ENCODE data around the gene SLC5A9. TPM values are rescaled to one million over a fixed set of nuclear protein-coding genes. Genes with fewer than 3 reads are reported as not detected.

SLC5A9 gene
- polyA plus RNA-seq, 2 of the 4 experiments (the other 2 are of a cell fraction) = 0.03 to 0.21 TPM

GRCh38 chr1:48217856-48218255 lies 4.7 kb upstream of the SLC5A9 start:
- POLR2A ChIA-PET = no interaction called here
- Histone ChIP-seq H3K9me3 (no peaks in the 10 kb centered on the region), H3K4me1 (no peaks in the 10 kb centered on the region), H3K4me2 (no peak overlapping the region), H3K27ac (no peak overlapping the region), H3K4me3 (no peak overlapping the region)
- TF ChIP-seq CEBPB (IDR thresholded peaks at IDR 0.05) = no peak
- TF ChIP-seq FOSL2 (IDR thresholded peaks at IDR 0.05) = no peak
- TF ChIP-seq FOSL2 (CRISPR knock-in tag; IDR thresholded peaks at IDR 0.05) = no peak
- no peak for TF ChIP-seq KDM1A (IDR thresholded peaks at IDR 0.05; ENCODE audit: low read depth)
- no peak for TF ChIP-seq TFCP2L1 (CRISPR knock-in tag; IDR thresholded peaks at IDR 0.05)
- no peak for TF ChIP-seq CBX8 (IDR thresholded peaks at IDR 0.05)
- no peak for TF ChIP-seq HOXB5 (CRISPR knock-in tag; IDR thresholded peaks at IDR 0.05)
- TF ChIP-seq EHF (CRISPR knock-in tag; IDR thresholded peaks at IDR 0.05) = no peak
- no peak for TF ChIP-seq HES2 (IDR thresholded peaks at IDR 0.05)
- no peak for TF ChIP-seq ELK1 (IDR thresholded peaks at IDR 0.05; ENCODE audit: low read depth, low read length)
- no peak for TF ChIP-seq JUN (IDR thresholded peaks at IDR 0.05)
- no peak for TF ChIP-seq ZNF302 (CRISPR knock-in tag; IDR thresholded peaks at IDR 0.05)
- no peak for TF ChIP-seq FOXS1 (CRISPR knock-in tag; IDR thresholded peaks at IDR 0.05)
- WGBS (ENCODE audit: missing lambda C conversion rate) = 0% methylated on average over 1 of the region's 1 CpG
- FAIRE-seq (no peak), ATAC-seq (no peak), DNase-seq (ENCODE audit: low read depth in 1 of 2, low spot score in 1 of 2) (no peak)
- CTCF ChIA-PET = no interaction called here

GRCh38 chr1:48219803-48220202 lies 2.7 kb upstream of the SLC5A9 start:
- DNase-seq (ENCODE audit: low read depth in 1 of 2, low spot score in 1 of 2) = no peak
- H3K4me2 ChIP-seq = no peak overlapping the region

More at GRCh38 chr1:48219803-48220202, 2.7 kb upstream of the SLC5A9 start:
- no peak for FAIRE-seq
- Histone ChIP-seq H3K4me3 (no peak overlapping the region), H3K4me1 (no peaks in the 10 kb centered on the region), H3K9me3 (no peaks in the 10 kb centered on the region), H3K27ac (no peak overlapping the region)
- WGBS (ENCODE audit: missing lambda C conversion rate) = 7% methylated on average over 2 of the region's 2 CpGs
- CTCF ChIA-PET = no interaction called here
- TF ChIP-seq MAFK (IDR thresholded peaks at IDR 0.05; ENCODE audit: partially characterized antibody) = no peak
- TF ChIP-seq MAZ (IDR thresholded peaks at IDR 0.05; ENCODE audit: borderline replicate concordance, low read depth, low read length) = no peak
- no peak for TF ChIP-seq CHD2 (IDR thresholded peaks at IDR 0.05; ENCODE audit: low read length, partially characterized antibody)
- TF ChIP-seq HOXA7 (CRISPR knock-in tag; IDR thresholded peaks at IDR 0.05) = no peak
- no peak for TF ChIP-seq CEBPB (IDR thresholded peaks at IDR 0.05)
- TF ChIP-seq HOXB13 (CRISPR knock-in tag; IDR thresholded peaks at IDR 0.05; ENCODE audit: low read depth) = no peak
- TF ChIP-seq POLR2A (IDR thresholded peaks at IDR 0.05; ENCODE audit: low read length) = no peak
- no peak for TF ChIP-seq PHF8 (IDR thresholded peaks at IDR 0.05; ENCODE audit: borderline replicate concordance, low read depth)
- TF ChIP-seq ELK1 (IDR thresholded peaks at IDR 0.05; ENCODE audit: low read depth, low read length) = no peak
- no peak for TF ChIP-seq HOXB5 (CRISPR knock-in tag; IDR thresholded peaks at IDR 0.05)
- no peak for TF ChIP-seq POLR2AphosphoS2 (conservative IDR thresholded peaks at IDR 0.05; ENCODE audit: low read length)
- TF ChIP-seq CTCF (IDR thresholded peaks at IDR 0.05) = no peak
- no peak for TF ChIP-seq HMGXB4 (CRISPR knock-in tag; IDR thresholded peaks at IDR 0.05; ENCODE audit: borderline replicate concordance)
- TF ChIP-seq JUN (IDR thresholded peaks at IDR 0.05) = no peak
- TF ChIP-seq CHD4 (IDR thresholded peaks at IDR 0.05; ENCODE audit: borderline replicate concordance) = no peak
- TF ChIP-seq KDM5A (IDR thresholded peaks at IDR 0.05) = no peak
- no peak for TF ChIP-seq ZFP36 (IDR thresholded peaks at IDR 0.05; ENCODE audit: borderline replicate concordance, partially characterized antibody)
- no peak for TF ChIP-seq RNF2 (IDR thresholded peaks at IDR 0.05; ENCODE audit: borderline replicate concordance, low read depth)
- no peak for TF ChIP-seq EHMT2 (IDR thresholded peaks at IDR 0.05; ENCODE audit: low read depth)
- ATAC-seq = no peak
- POLR2A ChIA-PET = no interaction called here

All from A549 (cell line).